Smooth muscle cell (in vitro differentiated cells): Measurements from ENCODE around the gene AP5S1. TPM values are rescaled to one million over a fixed set of nuclear protein-coding genes. Genes with fewer than 3 reads are reported as not detected.

Experiments used
- DNase-seq: peaks from one replicate; lab custom pipeline; 2025; ENCODE audit not compliant: unreplicated experiment; lab: John Stamatoyannopoulos, UW
- H2AFZ ChIP-seq: fragments of 200-600 bp; sonication (generic); 2 replicates; pipeline ENCODE4 v1.6.0; 2016; ENCODE audit warnings: antibody characterized with exemption, low read depth, mild to moderate bottlenecking
- H3F3A ChIP-seq: fragments of 200-600 bp; sonication (generic); 2 replicates; pipeline ENCODE4 v1.6.0; 2017; ENCODE audit warnings: antibody characterized with exemption, low read depth
- H3K27ac ChIP-seq: fragments of 200-600 bp; sonication (generic); 2 replicates; pipeline ENCODE4 v1.5.1; 2016; ENCODE audit warnings: low read depth, mild to moderate bottlenecking
- H3K27me3 ChIP-seq: fragments of 200-600 bp; sonication (generic); 2 replicates; pipeline ENCODE4 v1.6.1; 2016; ENCODE audit warnings: low read depth, mild to moderate bottlenecking
- H3K36me3 ChIP-seq: fragments of 200-600 bp; sonication (generic); 2 replicates; pipeline ENCODE4 v1.5.1; 2016; ENCODE audit warnings: low read depth
- H3K4me1 ChIP-seq: fragments of 200-600 bp; sonication (generic); 2 replicates; pipeline ENCODE4 v1.5.1; 2016; ENCODE audit warnings: low read depth
- H3K4me2 ChIP-seq: fragments of 200-600 bp; sonication (generic); 2 replicates; pipeline ENCODE4 v1.6.0; 2016; ENCODE audit warnings: mild to moderate bottlenecking
- H3K4me3 ChIP-seq: fragments of 200-600 bp; sonication (generic); 2 replicates; pipeline ENCODE4 v1.5.1; 2016; ENCODE audit warnings: mild to moderate bottlenecking
- H3K79me2 ChIP-seq: fragments of 200-600 bp; sonication (generic); 2 replicates; pipeline ENCODE4 v1.6.0; 2016; ENCODE audit warnings: low read depth, mild to moderate bottlenecking
- H3K9ac ChIP-seq: fragments of 200-600 bp; sonication (generic); 2 replicates; pipeline ENCODE4 v1.6.0; 2016; ENCODE audit warnings: low read depth
- H3K9me3 ChIP-seq: fragments of 200-600 bp; sonication (generic); replicated peaks from 2 replicates; pipeline ENCODE4 v1.5.1; 2016; ENCODE audit warnings: low read depth
- H4K20me1 ChIP-seq: fragments of 200-600 bp; sonication (generic); 2 replicates; pipeline ENCODE4 v1.6.0; 2016; ENCODE audit warnings: low read depth
- CTCF ChIP-seq: fragments of 200-600 bp; sonication (generic); IDR thresholded peaks from 2 replicates; pipeline ENCODE4 v1.5.1; 2017; ENCODE audit warnings: borderline replicate concordance, mild to moderate bottlenecking, antibody characterized with exemption; ENCODE audit not compliant: insufficient read depth, poor library complexity, severe bottlenecking
- WGBS: methylation state at CpG from one replicate; pipeline ENCODE4 v1.1.7; 2016; ENCODE audit warnings: low lambda C conversion rate; 5-methylcytosine and 5-hydroxymethylcytosine counted together
- polyA plus RNA-seq: library from polyadenylated mRNA; unstranded; fragments of >200 nt; fragmentation: Nextera tagmentation; extraction: Ambion mirVana; gene quantifications from 2 replicates; pipeline ENCODE4 v1.2.1, GENCODE V29; 2016
- total RNA-seq: library from RNA; depleted of rRNA; stranded (reverse); fragments of >200 nt; gene quantifications from 2 replicates; pipeline ENCODE4 v1.2.3, GENCODE V29; 2014

AP5S1 gene
- total and polyA plus RNA-seq, 2 experiments from 2014 or later, result 3.1 to 14.7 TPM

- 88% methylated on average over 18 of the region's 18 CpGs for WGBS
- no peaks in the 10 kb centered on the region for H3K9me3 ChIP-seq
- H3F3A ChIP-seq, result no peaks in the 10 kb centered on the region
- no peaks in the 10 kb centered on the region for H3K36me3 ChIP-seq
- no peak overlapping the region for H2AFZ ChIP-seq
- peaks cover 5% of the 10 kb centered on the region for H4K20me1 ChIP-seq
- no peaks in the 10 kb centered on the region for H3K27me3 ChIP-seq
- no peak overlapping the region for H3K27ac ChIP-seq
- peaks cover 23% of the 10 kb centered on the region for H3K4me1 ChIP-seq
- H3K9ac ChIP-seq, result no peak overlapping the region
- TF ChIP-seq CTCF, result no peak
- DNase-seq, result no peak
- H3K4me2 ChIP-seq, result no peak overlapping the region
- H3K4me3 ChIP-seq, result no peak overlapping the region
- H3K79me2 ChIP-seq, result no peaks in the 10 kb centered on the region
Observed at GRCh38 chr20:3800256-3800877, 20.0 kb upstream of the AP5S1 start.

- 96% methylated on average over 8 of the region's 8 CpGs for WGBS
- no peak for TF ChIP-seq CTCF
- Histone ChIP-seq H2AFZ (no peak overlapping the region), H3K27me3 (no peaks in the 10 kb centered on the region), H3K4me2 (no peak overlapping the region), H3K36me3 (no peaks in the 10 kb centered on the region), H3K9ac (no peak overlapping the region), H3K4me3 (no peak overlapping the region), H4K20me1 (peaks cover 5% of the 10 kb centered on the region), H3K79me2 (no peaks in the 10 kb centered on the region), H3K27ac (no peak overlapping the region), H3K4me1 (peaks cover 23% of the 10 kb centered on the region), H3K9me3 (no peaks in the 10 kb centered on the region), H3F3A (no peaks in the 10 kb centered on the region)
- no peak for DNase-seq
Observed at GRCh38 chr20:3800878-3801260, 19.5 kb upstream of the AP5S1 start.

GRCh38 chr20:3801299-3801698 lies 19.0 kb upstream of the AP5S1 start:
- no peak overlapping the region for H3K27ac ChIP-seq
- H3F3A ChIP-seq, result no peaks in the 10 kb centered on the region
- H3K4me2 ChIP-seq, result no peak overlapping the region
- no peak overlapping the region for H3K4me3 ChIP-seq
- H3K9me3 ChIP-seq, result no peaks in the 10 kb centered on the region
- H3K4me1 ChIP-seq, result peaks cover 23% of the 10 kb centered on the region
- WGBS, result 98% methylated on average over 4 of the region's 4 CpGs
- no peak for DNase-seq
- no peak overlapping the region for H3K9ac ChIP-seq
- H3K27me3 ChIP-seq, result no peaks in the 10 kb centered on the region
- H3K79me2 ChIP-seq, result no peaks in the 10 kb centered on the region
- no peaks in the 10 kb centered on the region for H3K36me3 ChIP-seq
- H2AFZ ChIP-seq, result no peak overlapping the region
- H4K20me1 ChIP-seq, result peaks cover 5% of the 10 kb centered on the region
- TF ChIP-seq CTCF, result no peak

DNA sequence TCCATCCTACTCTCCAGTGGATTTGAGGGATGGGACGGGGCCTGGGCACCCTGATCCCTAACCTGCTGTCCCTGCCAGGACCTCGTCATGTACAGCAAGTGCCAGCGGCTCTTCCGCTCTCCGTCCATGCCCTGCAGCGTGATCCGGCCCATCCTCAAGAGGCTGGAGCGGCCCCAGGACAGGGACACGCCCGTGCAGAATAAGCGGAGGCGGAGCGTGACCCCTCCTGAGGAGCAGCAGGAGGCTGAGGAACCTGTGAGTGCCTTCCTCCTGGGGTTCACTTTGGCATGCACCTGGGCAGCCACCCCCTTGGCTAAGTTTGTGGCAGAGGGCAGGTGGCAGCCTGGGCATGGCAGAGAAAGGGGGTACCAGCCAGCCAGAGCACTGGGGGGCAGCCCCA lies 18.5 kb upstream of the AP5S1 start:
- Histone ChIP-seq H3K4me2 (no peak overlapping the region), H3K9ac (no peak overlapping the region), H3K79me2 (no peaks in the 10 kb centered on the region), H4K20me1 (no peaks in the 10 kb centered on the region), H3K27me3 (no peaks in the 10 kb centered on the region), H3F3A (peaks cover 5% of the 10 kb centered on the region), H3K27ac (no peak overlapping the region), H3K4me3 (no peak overlapping the region), H3K4me1 (peaks cover 22% of the 10 kb centered on the region), H3K36me3 (no peaks in the 10 kb centered on the region), H3K9me3 (no peaks in the 10 kb centered on the region), H2AFZ (no peak overlapping the region)
- no peak for DNase-seq
- over 99% methylated on average over 13 of the region's 13 CpGs for WGBS
- TF ChIP-seq CTCF, result no peak
